Measurements from ENCODE around the gene CHCHD6. TPM values are rescaled to one million over a fixed set of nuclear protein-coding genes. Genes with fewer than 3 reads are reported as not detected.

The CHCHD6 gene
- polyA plus RNA-seq, 4 donors, result 16.9 to 24.7 (median 22.0) TPM

- no peak for DNase-seq (ENCODE audit: low read depth in 4 of 4, low spot score in 2 of 4)
Measured at GRCh38 chr3:126964950-126965349, 260.9 kb downstream of the CHCHD6 start.

GRCh38 chr3:126965526-126966080 is 261.6 kb downstream of the CHCHD6 start:
- no peak for DNase-seq (ENCODE audit: low read depth in 4 of 4, low spot score in 2 of 4)

- no peak for DNase-seq (ENCODE audit: low read depth in 4 of 4, low spot score in 2 of 4)
Measured at GRCh38 chr3:126967386-126967785, 263.3 kb downstream of the CHCHD6 start.

GRCh38 chr3:126968391-126969390 is 264.7 kb downstream of the CHCHD6 start:
- DNase-seq (ENCODE audit: low read depth in 4 of 4, low spot score in 2 of 4), result peak in 1 of 4 donors; percentile 11

GRCh38 chr3:126969586-126969985 is 265.5 kb downstream of the CHCHD6 start:
- DNase-seq (ENCODE audit: low read depth in 4 of 4, low spot score in 2 of 4), result no peak

- DNase-seq (ENCODE audit: low read depth in 4 of 4, low spot score in 2 of 4), result no peak
Measured at GRCh38 chr3:126970101-126970500, 266.1 kb downstream of the CHCHD6 start.

- no peak for DNase-seq (ENCODE audit: low read depth in 4 of 4, low spot score in 2 of 4)
Measured at GRCh38 chr3:126970921-126971320, 266.9 kb downstream of the CHCHD6 start.

- no peak for DNase-seq (ENCODE audit: low read depth in 4 of 4, low spot score in 2 of 4)
Measured at GRCh38 chr3:126971891-126972351, 267.9 kb downstream of the CHCHD6 start.

GRCh38 chr3:126972866-126973265 is 268.8 kb downstream of the CHCHD6 start:
- DNase-seq (ENCODE audit: low read depth in 4 of 4, low spot score in 2 of 4), result no peak

- no peak for DNase-seq (ENCODE audit: low read depth in 4 of 4, low spot score in 2 of 4)
Measured at GRCh38 chr3:126973814-126974213, 269.8 kb downstream of the CHCHD6 start.

GRCh38 chr3:126974756-126975155 is 270.7 kb downstream of the CHCHD6 start:
- DNase-seq (ENCODE audit: low read depth in 4 of 4, low spot score in 2 of 4), result no peak

GRCh38 chr3:126976906-126977305 is 272.9 kb downstream of the CHCHD6 start:
- no peak for DNase-seq (ENCODE audit: low read depth in 4 of 4, low spot score in 2 of 4)

GRCh38 chr3:126977821-126978220 is 273.8 kb downstream of the CHCHD6 start:
- no peak for DNase-seq (ENCODE audit: low read depth in 4 of 4, low spot score in 2 of 4)

GRCh38 chr3:126978291-126978690 is 274.3 kb downstream of the CHCHD6 start:
- DNase-seq (ENCODE audit: low read depth in 4 of 4, low spot score in 2 of 4), result no peak

- no peak for DNase-seq (ENCODE audit: low read depth in 4 of 4, low spot score in 2 of 4)
Measured at GRCh38 chr3:126979046-126979628, 275.1 kb downstream of the CHCHD6 start.

GRCh38 chr3:126980266-126980811 is 276.3 kb downstream of the CHCHD6 start:
- DNase-seq (ENCODE audit: low read depth in 4 of 4, low spot score in 2 of 4), result no peak

- no peak for DNase-seq (ENCODE audit: low read depth in 4 of 4, low spot score in 2 of 4)
Measured at GRCh38 chr3:126982126-126982470, 278.1 kb downstream of the CHCHD6 start.

GRCh38 chr3:126982471-126983175 is 278.6 kb downstream of the CHCHD6 start, which contains the start of gene PLXNA1:
TSS of gene PLXNA1 (plus strand) at chr3:126983115. CDS start at chr3:126988594, 5,479 bp downstream.
- DNase-seq (ENCODE audit: low read depth in 4 of 4, low spot score in 2 of 4), result peak in 1 of 4 donors; percentile 27

- no peak for DNase-seq (ENCODE audit: low read depth in 4 of 4, low spot score in 2 of 4)
Measured at GRCh38 chr3:126983276-126983652, 279.2 kb downstream of the CHCHD6 start.

GRCh38 chr3:126983653-126984390 is 279.8 kb downstream of the CHCHD6 start:
- no peak for DNase-seq (ENCODE audit: low read depth in 4 of 4, low spot score in 2 of 4)

Data from left renal cortex interstitium (tissue), 4 donors.